NCI-H510A treated with DMSO at 0.1 percent for 48 hours (cell line): Measurements from ENCODE around the gene GALNT7.
A peak's percentile ranks its signal among the peaks of the same experiment; 100 is the strongest.

ENCODE experiments used
- DNase-seq: peaks from one replicate; lab custom pipeline; 2025; lab: John Stamatoyannopoulos, UW

Gene GALNT7

DNA sequence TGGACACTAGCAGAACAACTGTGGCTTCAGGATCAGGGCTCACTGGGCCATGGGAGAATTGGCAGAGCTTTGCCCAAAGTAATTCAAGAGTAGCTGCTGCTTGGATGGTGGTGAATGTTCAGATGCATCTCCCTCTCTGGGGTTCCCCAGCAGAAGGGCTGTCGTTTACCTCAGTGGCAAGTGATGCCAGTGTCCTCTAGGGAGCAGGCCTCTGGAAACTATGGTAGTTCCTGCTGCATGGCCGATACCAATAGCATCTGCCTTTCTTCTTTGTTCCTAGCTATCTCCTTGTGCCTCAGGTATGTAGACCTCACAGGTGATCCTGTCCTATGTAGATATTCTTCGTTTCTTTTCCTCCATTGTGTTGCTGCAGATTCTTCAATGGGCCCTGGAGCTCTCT lies 139.2 kb downstream of the GALNT7 start:
- DNase-seq = no peak

DNA sequence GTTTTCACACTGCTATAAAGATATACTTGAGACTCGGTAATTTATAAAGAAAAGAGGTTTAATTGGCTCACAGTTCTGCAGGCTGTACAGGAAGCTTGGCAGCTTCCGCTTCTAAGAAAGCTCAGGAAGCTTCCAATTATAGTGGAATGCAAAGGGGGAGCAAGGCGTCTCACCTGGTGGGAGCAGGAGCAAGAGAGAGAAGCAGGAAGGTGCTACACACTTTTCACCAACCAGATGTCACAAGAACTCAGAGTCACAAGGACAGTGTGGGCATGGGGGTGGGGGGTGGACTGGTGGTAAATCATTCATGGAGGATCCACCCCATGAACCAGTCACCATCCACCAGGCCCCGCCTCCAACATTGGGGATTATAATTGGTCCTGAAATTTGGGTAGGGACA lies 142.8 kb downstream of the GALNT7 start:
- no peak for DNase-seq

- DNase-seq = no peak
Observed at GRCh38 chr4:173314715-173315114, 146.1 kb downstream of the GALNT7 start.

DNA sequence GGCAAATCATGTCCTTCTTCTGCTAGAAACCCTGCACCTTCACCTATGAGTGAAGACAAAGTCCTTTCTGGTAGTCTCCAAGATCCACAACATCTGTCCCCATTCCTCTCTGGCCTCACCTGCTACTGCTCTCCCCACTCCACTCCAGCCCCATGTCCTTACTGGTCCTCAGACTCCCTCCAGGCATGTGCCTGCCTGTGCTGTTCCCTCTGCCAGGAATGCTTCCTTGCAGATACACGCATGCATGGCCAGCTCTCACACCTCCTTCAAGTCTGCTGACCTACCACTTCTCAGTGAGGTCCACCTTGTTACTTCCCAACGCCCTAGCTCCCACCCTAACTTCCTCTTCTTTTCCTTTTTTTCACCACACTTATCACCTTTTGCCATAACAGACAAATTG lies 147.4 kb downstream of the GALNT7 start:
- no peak for DNase-seq

GRCh38 chr4:173317004-173317403 lies 148.4 kb downstream of the GALNT7 start:
- DNase-seq = peak; percentile 26

GRCh38 chr4:173318240-173318639 lies 149.6 kb downstream of the GALNT7 start:
- DNase-seq = no peak

GRCh38 chr4:173318648-173319211 lies 150.1 kb downstream of the GALNT7 start:
- peak; percentile 38 for DNase-seq

DNA sequence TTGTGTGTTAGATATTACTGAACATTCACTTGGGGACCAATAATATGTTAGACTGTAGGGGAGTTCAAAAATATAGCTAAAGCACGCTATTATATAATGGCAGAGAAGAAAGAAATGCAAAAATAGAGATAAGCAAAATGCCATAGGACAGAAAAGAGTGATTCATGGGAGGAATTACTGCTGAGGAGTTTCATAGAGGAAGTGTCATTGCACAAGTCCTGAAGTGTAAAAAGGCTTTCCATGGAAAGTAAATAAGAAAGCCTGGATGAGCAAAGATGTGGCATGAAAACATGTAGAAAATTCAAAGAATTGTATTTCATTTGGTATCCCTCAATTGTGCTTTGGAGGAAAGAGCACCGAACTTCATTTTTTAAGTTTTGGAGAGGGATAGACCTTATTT lies 151.1 kb downstream of the GALNT7 start:
- DNase-seq = no peak

DNA sequence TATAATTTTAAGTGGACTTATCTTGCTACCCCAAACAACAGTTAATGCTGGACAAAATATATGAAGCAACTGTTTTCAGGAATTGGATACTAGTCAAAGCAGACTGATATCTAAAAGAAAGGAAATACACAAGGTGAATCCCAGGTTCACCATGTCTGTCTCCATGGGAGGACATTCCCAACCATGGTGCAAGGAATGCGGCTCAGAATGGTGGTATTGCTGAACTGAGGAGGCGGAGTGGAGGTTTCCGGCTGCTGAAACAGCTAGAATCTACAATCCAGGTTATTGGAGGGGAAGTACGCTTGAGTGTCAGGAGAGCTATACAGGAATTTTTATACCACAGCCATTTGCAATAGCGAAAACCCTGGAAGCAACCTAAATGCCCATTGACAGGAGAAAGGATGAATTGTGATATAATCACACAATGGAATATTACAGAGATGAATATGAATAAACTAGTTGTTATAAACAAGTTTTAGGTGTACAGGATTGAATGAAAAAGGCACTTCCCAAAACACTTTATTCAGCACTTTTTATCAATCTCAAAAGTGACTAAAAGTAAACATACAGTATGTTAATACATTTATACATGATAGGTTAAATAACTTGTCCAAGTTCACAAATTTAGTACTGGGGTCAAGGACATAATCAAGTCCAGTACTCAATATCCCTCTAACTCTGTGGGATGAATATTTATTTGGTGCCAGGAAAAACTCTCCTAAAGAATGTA lies 156.6 kb downstream of the GALNT7 start:
- no peak for DNase-seq

GRCh38 chr4:173328236-173328901 lies 159.8 kb downstream of the GALNT7 start:
- no peak for DNase-seq

DNA sequence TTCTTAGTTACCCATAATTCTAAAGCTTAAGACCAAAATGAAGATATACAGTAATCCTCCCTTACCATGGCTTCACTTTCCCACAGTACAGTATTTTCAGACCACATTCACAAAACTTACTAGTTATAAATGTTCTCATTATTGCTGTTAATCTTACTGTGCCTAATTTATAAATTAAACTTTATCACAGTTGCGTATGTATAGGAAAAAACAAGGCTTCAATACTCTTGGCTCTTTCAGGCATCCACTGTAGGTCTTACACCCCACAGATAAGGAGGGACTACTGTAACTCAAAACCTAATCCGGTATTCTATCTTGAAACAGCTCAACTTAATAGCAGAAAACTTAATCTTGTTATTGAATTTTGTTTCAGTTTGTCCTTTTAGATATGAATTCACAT lies 162.0 kb downstream of the GALNT7 start:
- no peak for DNase-seq

DNA sequence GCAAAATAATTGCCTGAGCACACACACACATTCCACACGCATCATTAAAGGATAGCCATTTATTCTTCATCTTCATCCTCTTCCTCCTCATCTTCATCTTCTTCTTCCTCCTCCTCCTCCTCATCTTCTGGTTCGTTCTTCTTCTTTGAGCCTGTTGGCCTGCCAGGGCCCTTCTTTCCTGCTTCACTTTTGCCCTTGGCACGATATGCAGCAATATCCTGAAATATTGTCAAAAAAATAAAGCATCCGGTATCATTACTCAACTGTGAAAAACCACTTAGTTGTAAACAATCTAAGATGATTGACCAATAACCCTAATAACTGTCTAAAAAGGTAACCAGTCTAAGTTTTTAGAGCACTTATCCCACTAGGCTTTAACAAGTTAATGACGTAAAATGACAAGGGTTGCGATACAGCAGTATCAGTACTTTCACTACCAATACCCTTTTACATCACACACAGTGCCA lies 163.4 kb downstream of the GALNT7 start:
- no peak for DNase-seq

DNA sequence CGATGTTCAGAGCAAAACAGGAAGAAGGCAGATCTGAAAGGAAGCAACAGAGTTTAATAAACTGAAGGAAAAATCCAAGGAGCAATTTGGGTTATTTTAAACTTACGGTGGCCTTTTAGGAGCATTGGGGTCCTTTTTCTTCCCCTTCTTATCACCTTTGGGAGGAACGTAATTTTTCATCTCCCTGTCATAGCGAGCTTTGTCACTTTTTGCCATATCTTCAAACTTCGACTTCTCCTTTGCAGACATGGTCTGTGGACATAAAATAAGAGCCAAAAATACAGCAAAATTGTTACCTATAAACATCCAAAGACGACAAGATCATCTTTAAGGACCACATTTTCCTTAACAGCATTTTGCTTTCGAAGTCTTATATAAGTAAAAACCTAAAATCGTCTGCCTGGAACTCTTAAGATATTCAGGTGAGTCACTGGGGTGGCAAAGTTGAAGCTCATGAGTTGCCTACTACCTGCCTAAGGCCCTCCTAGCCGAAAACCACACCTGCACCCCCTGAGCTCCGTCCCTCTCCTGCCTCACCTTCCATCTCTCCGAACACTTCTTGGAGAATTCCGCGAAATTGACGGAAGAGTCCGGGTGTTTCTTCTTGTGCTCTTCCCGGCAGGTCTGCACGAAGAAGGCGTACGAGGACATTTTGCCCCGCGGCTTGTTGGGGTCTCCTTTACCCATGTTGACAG lies 164.5 kb downstream of the GALNT7 start:
- DNase-seq = no peak

- no peak for DNase-seq
Observed at GRCh38 chr4:173333658-173334084, 165.1 kb downstream of the GALNT7 start.

DNA sequence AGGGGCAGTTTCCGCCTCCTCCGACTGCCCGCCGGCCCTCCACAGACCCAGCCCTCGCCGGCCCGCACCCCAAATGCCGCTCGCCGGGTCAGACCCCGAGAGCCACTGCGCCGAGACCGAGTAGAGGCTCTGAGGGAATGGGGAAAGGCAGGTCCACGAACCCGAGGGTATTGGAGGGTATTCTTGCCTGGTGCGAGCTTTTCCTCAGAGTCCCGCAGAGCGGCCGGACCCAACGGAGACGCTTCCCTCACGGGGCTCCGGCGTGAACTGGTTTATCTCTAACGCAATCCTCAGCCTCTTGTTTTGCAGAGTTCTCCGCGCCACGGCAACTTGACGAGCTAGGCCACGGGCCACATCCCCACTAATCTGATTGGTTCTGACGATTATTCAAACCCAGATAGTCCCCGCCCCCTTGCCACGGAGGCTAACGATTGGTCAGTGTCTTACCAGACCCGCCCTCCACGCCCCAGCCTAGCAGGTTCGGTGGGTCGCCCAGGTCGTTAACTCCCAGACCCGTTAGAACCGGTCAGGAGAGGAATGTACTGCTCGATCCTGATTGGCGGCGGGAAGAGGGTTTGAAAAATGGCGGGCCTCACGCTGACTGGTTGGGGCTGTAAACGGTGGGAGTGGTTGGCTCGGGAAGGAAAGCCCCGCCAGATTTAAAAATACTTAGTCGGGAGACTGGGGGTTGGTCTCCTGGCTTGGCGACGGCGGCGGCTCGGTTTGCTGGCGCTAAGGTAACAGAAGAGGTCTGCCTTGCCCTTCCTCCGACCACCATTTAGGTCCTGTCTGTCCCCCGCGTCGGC lies 165.7 kb downstream of the GALNT7 start, which contains the start of gene HMGB2:
HMGB2 (minus strand) TSS at position 274 of the 806 bp plus-strand sequence. CDS start 709 bp downstream, outside the sequence.
- DNase-seq = peak; percentile 88

- peak; percentile 74 for DNase-seq
Observed at GRCh38 chr4:173334891-173335752, 166.5 kb downstream of the GALNT7 start.

- DNase-seq = no peak
Observed at GRCh38 chr4:173337463-173337862, 168.9 kb downstream of the GALNT7 start.

DNA sequence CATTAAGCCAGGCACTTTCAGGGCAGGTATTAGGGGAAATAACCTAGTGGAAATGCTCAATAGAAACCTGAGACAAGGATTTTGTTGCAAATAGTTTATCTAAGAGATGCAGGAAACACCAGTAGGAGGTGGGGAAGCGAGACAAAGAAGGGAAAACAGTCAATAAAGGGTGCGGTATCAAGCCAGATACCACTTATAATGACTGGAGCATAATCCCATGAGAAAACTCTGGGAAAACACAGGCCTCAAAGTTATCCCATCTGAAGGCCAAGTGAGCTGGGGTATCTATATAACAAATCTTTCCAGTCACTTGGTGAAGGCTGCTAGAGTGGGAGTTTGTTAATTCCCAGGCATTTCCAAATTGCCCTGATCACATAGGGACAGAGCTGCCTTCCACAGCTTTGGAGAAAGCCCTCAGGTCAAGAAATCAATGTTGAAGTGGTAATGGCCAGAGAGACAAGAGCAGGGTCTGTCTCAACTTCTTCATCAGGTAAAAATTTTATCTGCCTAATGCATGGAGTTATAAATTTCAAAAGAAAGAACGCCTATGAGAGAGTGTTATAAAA lies 175.3 kb downstream of the GALNT7 start:
- no peak for DNase-seq

DNA sequence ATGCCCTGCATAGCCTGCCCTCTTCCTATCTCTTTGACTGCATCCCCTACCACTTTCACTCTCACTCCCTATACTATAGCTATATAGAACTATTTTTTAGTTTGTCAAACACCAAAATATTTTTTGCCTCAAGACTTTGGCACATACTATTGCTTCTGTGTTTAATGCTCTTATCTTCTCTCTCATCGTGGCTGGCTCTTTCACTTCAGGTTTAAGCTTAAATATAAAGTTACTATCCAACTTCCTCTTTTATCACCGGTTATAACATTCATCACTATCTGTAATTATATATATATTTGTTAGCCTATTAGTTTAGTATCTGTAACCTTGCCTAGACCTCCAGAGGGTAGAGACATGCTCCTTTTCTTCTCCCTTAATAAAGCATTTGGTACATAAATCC lies 177.0 kb downstream of the GALNT7 start:
- DNase-seq = no peak

DNA sequence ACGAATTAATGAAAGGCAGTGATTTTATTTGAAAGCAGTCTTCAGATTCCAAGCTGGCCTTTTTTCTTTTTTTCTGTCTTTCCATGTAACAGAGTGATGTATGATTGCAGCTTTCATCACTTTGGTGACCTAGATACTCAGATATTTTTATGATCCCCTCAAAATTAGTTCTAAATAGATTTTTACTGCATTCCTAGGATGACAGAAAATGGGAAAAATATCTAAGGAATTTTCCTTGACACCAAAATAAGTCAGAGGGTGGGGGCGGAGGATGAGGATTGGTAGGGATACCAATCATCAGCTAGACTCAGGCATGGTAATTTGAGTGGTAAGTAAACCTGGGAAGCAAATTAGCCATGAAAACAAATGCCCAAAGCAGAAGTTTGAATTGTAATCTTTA lies 177.5 kb downstream of the GALNT7 start:
- no peak for DNase-seq
